ENCODE measurements around the gene SYTL1.

The SYTL1 gene

DNA sequence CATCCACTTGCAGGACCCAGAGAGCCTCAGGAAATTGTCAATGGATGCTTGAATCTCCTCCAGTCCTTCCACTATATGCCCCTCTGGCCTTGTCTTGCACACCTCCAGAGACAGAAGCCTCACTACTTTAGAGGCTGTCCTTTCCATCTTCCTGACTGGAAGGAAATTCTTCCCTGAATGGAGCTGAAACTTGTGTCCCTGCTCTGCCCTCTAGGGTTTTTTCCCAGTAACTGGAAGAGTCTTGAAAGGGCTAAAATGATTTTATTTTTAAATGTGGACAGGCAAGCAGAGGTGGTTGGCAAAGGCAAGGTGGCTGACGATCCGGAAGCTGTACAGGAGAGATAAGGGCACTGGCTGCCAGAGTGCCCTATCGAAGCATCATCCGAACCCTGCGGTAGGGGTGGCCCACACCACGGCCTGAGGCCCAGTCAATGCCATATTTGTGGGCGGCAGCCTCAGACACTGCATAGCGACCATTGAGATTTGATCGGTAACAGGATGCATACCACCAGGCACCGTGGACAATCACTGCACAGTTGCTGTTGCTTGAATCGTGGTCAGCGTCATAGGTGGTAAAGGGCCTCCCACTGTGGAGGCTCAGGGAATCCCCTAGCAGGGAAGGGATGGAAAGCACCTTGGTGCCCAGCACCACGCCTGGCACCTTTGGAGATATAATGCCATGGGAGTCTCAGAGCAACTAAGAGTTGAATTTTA lies 27.2 kb downstream of the SYTL1 start:
- Histone ChIP-seq H3K4me3 (ENCODE audit: low read length) (no peak overlapping the region), H3K27me3 (replicated peaks; ENCODE audit: insufficient read depth, low read length) (no peaks in the 10 kb centered on the region), H3K27ac (ENCODE audit: low read length) (no peak overlapping the region), H3K9me3 (replicated peaks; ENCODE audit: insufficient read depth, low read length) (no peaks in the 10 kb centered on the region), H3K79me2 (ENCODE audit: low read length) (no peaks in the 10 kb centered on the region), H3K9ac (ENCODE audit: low read length) (no peak overlapping the region), H3F3A (ENCODE audit: insufficient read depth, low read length) (peaks cover 3% of the 10 kb centered on the region; the same call in 1 of the 2 replicates), H3K9me2 (replicated peaks; ENCODE audit: insufficient read depth, low read length) (no peaks in the 10 kb centered on the region), H2AFZ (ENCODE audit: low read length) (no peak overlapping the region), H3K4me1 (ENCODE audit: low read length) (peaks cover 8% of the 10 kb centered on the region), H4K20me1 (ENCODE audit: insufficient read depth, low read length) (no peaks in the 10 kb centered on the region), H3K36me3 (replicated peaks; ENCODE audit: insufficient read depth, low read length) (no peaks in the 10 kb centered on the region), H3K4me2 (ENCODE audit: low read depth, low read length) (no peak overlapping the region)
- no peak for DNase-seq
- TF ChIP-seq CTCF (IDR thresholded peaks at IDR 0.05; ENCODE audit: low read length) (no peak), EZH2phosphoT487 (IDR thresholded peaks at IDR 0.05; ENCODE audit: low read length) (no peak), EZH2 (optimal IDR thresholded peaks at IDR 0.05; ENCODE audit: low read depth, low read length) (no peak)

GRCh38 chr1:27372022-27372807 lies 30.4 kb downstream of the SYTL1 start:
- H3K36me3 ChIP-seq (replicated peaks; ENCODE audit: insufficient read depth, low read length), result no peaks in the 10 kb centered on the region
- no peaks in the 10 kb centered on the region for H3K9me3 ChIP-seq (replicated peaks; ENCODE audit: insufficient read depth, low read length)
- no peaks in the 10 kb centered on the region for H3F3A ChIP-seq (ENCODE audit: insufficient read depth, low read length)
- no peaks in the 10 kb centered on the region for H4K20me1 ChIP-seq (ENCODE audit: insufficient read depth, low read length)
- no peak overlapping the region for H3K27ac ChIP-seq (ENCODE audit: low read length)
- no peaks in the 10 kb centered on the region for H3K9me2 ChIP-seq (replicated peaks; ENCODE audit: insufficient read depth, low read length)
- H2AFZ ChIP-seq (ENCODE audit: low read length), result no peak overlapping the region
- no peak overlapping the region for H3K4me2 ChIP-seq (ENCODE audit: low read depth, low read length)
- H3K9ac ChIP-seq (ENCODE audit: low read length), result no peak overlapping the region
- H3K4me1 ChIP-seq (ENCODE audit: low read length), result 0 out of 2 replicates have a peak, but pooled peaks cover under 1% of the 10 kb centered on the region
- no peak for DNase-seq
- H3K79me2 ChIP-seq (ENCODE audit: low read length), result no peaks in the 10 kb centered on the region
- no peak overlapping the region for H3K4me3 ChIP-seq (ENCODE audit: low read length)
- H3K27me3 ChIP-seq (replicated peaks; ENCODE audit: insufficient read depth, low read length), result 0 out of 2 replicates have a peak, but pooled peaks cover 2% of the 10 kb centered on the region
- TF ChIP-seq CTCF (IDR thresholded peaks at IDR 0.05; ENCODE audit: low read length) (no peak), EZH2 (optimal IDR thresholded peaks at IDR 0.05; ENCODE audit: low read depth, low read length) (no peak), EZH2phosphoT487 (IDR thresholded peaks at IDR 0.05; ENCODE audit: low read length) (no peak)

- Histone ChIP-seq H3K9ac (ENCODE audit: low read length) (no peak overlapping the region), H3K9me3 (replicated peaks; ENCODE audit: insufficient read depth, low read length) (no peaks in the 10 kb centered on the region), H3K27ac (ENCODE audit: low read length) (no peak overlapping the region), H3K4me1 (ENCODE audit: low read length) (no peaks in the 10 kb centered on the region), H3K4me3 (ENCODE audit: low read length) (no peak overlapping the region), H4K20me1 (ENCODE audit: insufficient read depth, low read length) (no peaks in the 10 kb centered on the region), H3K27me3 (replicated peaks; ENCODE audit: insufficient read depth, low read length) (0 out of 2 replicates have a peak, but pooled peaks cover 2% of the 10 kb centered on the region), H3K79me2 (ENCODE audit: low read length) (no peaks in the 10 kb centered on the region), H2AFZ (ENCODE audit: low read length) (no peak overlapping the region), H3F3A (ENCODE audit: insufficient read depth, low read length) (no peaks in the 10 kb centered on the region), H3K9me2 (replicated peaks; ENCODE audit: insufficient read depth, low read length) (no peaks in the 10 kb centered on the region), H3K36me3 (replicated peaks; ENCODE audit: insufficient read depth, low read length) (no peaks in the 10 kb centered on the region), H3K4me2 (ENCODE audit: low read depth, low read length) (no peak overlapping the region)
- TF ChIP-seq EZH2 (optimal IDR thresholded peaks at IDR 0.05; ENCODE audit: low read depth, low read length) (no peak), EZH2phosphoT487 (IDR thresholded peaks at IDR 0.05; ENCODE audit: low read length) (no peak), CTCF (IDR thresholded peaks at IDR 0.05; ENCODE audit: low read length) (peak; percentile 21; the same call in 1 of the 2 replicates)
- DNase-seq, result no peak
These were observed 31.2 kb downstream of the SYTL1 start for GRCh38 chr1:27372808-27373690.

All from MM.1S (cell line).